PFSK-1 (cell line): ENCODE results near the gene MCUB.

Source experiments
- FOXP2 ChIP-seq: optimal IDR thresholded peaks from 2 replicates; pipeline ENCODE3; 2011; ENCODE audit warnings: borderline replicate concordance, control low read depth, inconsistent platforms; ENCODE audit not compliant: insufficient read depth; ENCODE audit errors: extremely low read length, extremely low read depth
- POLR2AphosphoS5 ChIP-seq: IDR thresholded peaks from 2 replicates; pipeline ENCODE4 v1.6.1; 2012; ENCODE audit warnings: low read depth, mild to moderate bottlenecking, control low read depth, low read length, moderate library complexity
- SIN3A ChIP-seq: IDR thresholded peaks from 2 replicates; pipeline ENCODE4 v1.6.1; 2012; ENCODE audit warnings: mild to moderate bottlenecking, low read length, moderate library complexity, borderline replicate concordance; ENCODE audit not compliant: insufficient read depth
- TAF1 ChIP-seq: IDR thresholded peaks from 2 replicates; pipeline ENCODE4 v1.6.1; 2012; ENCODE audit warnings: low read length, control low read depth, borderline replicate concordance; ENCODE audit not compliant: insufficient read depth
- TF ChIP-seq, protein P1 (sequence below), 2 experiments: IDR thresholded peaks; 2 replicates each; pipeline versions ENCODE4 v1.6.1 to v1.8.0; 2011 to 2012; ENCODE audit warnings: low read depth in 2 of 2, low read length in 2 of 2, control low read depth in 1 of 2, inconsistent platforms in 1 of 2, mild to moderate bottlenecking in 1 of 2, moderate library complexity in 1 of 2; ENCODE audit not compliant: insufficient read depth in 1 of 2

Gene MCUB

DNA sequence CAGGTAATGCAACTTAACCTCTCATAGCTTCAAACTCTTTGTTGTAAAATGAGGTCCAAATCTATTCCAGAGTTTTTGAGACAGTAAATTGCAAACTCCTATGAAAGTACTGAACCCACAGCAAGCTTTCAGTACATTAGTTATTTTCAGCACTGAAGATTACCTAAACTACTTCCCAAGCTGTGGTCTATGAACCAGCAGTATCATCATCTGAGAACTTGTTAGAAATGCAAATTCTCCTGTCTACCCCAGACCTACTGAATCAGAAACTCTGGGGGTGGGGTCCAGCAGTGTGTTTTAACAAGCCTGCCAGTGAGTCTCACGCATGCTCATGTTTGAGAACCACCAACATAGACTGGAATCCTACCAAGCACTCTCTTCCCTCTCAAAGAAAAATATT, 148.9 kb downstream of the MCUB start:
- TF ChIP-seq TAF1 (no peak), SIN3A (no peak), FOXP2 (no peak), POLR2AphosphoS5 (no peak)
- TF ChIP-seq, protein P1, sequence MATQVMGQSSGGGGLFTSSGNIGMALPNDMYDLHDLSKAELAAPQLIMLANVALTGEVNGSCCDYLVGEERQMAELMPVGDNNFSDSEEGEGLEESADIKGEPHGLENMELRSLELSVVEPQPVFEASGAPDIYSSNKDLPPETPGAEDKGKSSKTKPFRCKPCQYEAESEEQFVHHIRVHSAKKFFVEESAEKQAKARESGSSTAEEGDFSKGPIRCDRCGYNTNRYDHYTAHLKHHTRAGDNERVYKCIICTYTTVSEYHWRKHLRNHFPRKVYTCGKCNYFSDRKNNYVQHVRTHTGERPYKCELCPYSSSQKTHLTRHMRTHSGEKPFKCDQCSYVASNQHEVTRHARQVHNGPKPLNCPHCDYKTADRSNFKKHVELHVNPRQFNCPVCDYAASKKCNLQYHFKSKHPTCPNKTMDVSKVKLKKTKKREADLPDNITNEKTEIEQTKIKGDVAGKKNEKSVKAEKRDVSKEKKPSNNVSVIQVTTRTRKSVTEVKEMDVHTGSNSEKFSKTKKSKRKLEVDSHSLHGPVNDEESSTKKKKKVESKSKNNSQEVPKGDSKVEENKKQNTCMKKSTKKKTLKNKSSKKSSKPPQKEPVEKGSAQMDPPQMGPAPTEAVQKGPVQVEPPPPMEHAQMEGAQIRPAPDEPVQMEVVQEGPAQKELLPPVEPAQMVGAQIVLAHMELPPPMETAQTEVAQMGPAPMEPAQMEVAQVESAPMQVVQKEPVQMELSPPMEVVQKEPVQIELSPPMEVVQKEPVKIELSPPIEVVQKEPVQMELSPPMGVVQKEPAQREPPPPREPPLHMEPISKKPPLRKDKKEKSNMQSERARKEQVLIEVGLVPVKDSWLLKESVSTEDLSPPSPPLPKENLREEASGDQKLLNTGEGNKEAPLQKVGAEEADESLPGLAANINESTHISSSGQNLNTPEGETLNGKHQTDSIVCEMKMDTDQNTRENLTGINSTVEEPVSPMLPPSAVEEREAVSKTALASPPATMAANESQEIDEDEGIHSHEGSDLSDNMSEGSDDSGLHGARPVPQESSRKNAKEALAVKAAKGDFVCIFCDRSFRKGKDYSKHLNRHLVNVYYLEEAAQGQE (IDR thresholded peaks at IDR 0.05; ENCODE audit: insufficient read depth in 1 of 2, low read depth in 2 of 2, low read length in 2 of 2) = no peak

DNA sequence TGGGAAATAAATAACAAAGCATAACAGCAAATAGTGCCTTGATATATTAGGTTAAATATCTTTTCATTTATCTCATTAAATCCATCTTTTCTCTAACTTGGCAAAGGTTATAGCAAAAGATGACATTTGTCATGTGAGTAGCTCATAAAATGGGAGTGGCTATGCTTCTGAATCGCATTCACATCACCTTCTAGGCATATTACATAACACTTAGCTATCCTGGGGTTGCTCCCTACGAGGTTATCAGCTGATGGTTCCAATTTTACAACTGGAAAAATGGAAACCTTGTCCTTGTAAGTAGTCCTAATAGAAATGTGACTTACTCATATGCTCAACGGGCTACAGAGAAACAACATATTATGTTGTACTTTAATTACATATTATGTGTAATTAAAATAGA, 153.5 kb downstream of the MCUB start:
- TF ChIP-seq SIN3A = no peak
- TF ChIP-seq, protein P1 (IDR thresholded peaks at IDR 0.05; ENCODE audit: insufficient read depth in 1 of 2, low read depth in 2 of 2, low read length in 2 of 2) = no peak
- TF ChIP-seq FOXP2 = no peak
- TF ChIP-seq TAF1 = no peak
- TF ChIP-seq POLR2AphosphoS5 = no peak

DNA sequence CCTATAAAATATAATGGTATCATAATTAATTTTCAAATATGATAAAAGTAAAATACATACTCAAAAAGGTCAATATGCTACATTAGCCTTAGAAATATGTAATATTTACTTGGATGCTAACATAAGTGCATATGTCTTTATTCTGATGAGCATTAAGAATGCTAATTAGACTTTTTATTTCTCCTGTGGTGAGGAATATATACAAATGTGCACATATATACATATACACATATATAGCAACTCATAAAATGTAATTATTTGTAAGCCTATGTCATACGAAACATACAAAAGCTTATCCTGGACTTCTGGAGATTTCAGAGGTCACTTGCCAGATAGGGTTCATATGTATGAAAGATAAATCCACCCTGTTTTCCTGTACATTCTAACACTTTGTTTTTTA, 158.7 kb downstream of the MCUB start:
- no peak for TF ChIP-seq POLR2AphosphoS5

DNA sequence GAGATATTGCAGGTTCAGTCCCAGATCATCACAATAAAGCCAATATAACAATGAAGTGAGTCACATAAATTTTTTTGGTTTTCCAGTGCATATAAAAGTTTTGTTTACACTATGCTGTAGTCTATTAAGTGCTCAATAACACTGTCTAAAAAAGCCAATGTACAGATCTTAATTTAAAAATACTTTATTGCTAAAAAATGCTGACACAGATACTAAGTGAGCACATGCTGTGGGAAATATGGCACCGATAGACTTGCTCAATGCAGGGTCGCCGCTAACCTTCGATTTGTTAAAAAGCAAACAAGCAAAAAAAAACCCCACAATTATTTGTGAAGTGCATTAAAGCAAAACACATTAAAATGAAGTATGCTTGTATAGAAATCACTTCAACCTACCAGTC, 159.6 kb downstream of the MCUB start:
- TF ChIP-seq, protein P1 (IDR thresholded peaks at IDR 0.05; ENCODE audit: insufficient read depth in 1 of 2, low read depth in 2 of 2, low read length in 2 of 2) = no peak
- no peak for TF ChIP-seq FOXP2
- no peak for TF ChIP-seq POLR2AphosphoS5
- no peak for TF ChIP-seq TAF1
- TF ChIP-seq SIN3A = no peak

DNA sequence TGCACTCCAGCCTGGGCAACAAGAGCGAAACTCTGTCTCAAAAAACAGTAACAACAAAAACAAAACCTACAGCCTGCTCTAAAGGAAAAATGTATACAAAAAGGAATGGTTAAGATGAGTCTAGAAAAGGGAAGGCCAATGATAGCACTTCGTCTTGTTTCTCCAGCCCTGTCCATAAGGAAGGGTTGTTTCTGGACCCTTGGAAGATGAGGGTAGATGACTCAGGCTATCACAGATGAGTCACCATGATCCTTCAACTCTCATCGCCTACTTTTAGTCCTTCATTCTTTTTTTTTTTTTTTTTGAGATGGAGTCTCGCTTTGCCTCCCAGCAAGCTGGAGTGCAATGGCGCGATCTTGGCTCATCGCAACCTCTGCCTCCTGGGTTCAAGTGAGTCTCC, 161.0 kb downstream of the MCUB start:
- TF ChIP-seq TAF1 (no peak), POLR2AphosphoS5 (no peak), SIN3A (no peak), FOXP2 (no peak)
- TF ChIP-seq, protein P1 (IDR thresholded peaks at IDR 0.05; ENCODE audit: insufficient read depth in 1 of 2, low read depth in 2 of 2, low read length in 2 of 2) = no peak

DNA sequence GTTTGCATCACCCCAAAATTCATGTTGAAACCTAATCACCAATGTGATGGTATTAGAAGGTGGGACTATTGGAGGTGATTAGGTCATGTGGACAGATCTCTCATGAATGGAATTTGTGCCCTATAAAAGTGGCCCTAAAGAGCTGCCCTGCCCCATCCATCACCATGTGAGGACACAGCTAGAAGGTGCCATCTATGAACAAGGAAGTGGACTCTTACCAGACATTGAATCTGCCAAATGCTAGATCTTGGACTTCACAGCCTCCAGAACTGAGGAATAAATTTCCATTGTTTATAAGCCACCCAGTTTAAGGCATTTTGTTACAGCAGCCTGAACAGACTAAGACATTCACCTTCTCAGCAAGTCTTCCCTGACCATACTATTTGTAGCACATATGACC, 162.3 kb downstream of the MCUB start:
- no peak for TF ChIP-seq POLR2AphosphoS5
- TF ChIP-seq FOXP2 = no peak
- TF ChIP-seq, protein P1 (IDR thresholded peaks at IDR 0.05; ENCODE audit: insufficient read depth in 1 of 2, low read depth in 2 of 2, low read length in 2 of 2) = no peak
- TF ChIP-seq TAF1 = no peak
- TF ChIP-seq SIN3A = no peak
